ENCODE measurements around the gene OR11H6.
"Not testable (repeated sequence)": the region's sequence is repeated elsewhere in the genome, so short reads cannot be mapped to it uniquely, and the experiment has no call there.

Gene OR11H6

GRCh38 chr14:20262642-20263128 lies 39.2 kb downstream of the OR11H6 start:
- no peak for DNase-seq (ENCODE audit: low read depth in 1 of 2, low spot score in 1 of 2)

- not testable (repeated sequence) for DNase-seq (ENCODE audit: low read depth in 1 of 2, low spot score in 1 of 2)
These were observed 40.9 kb downstream of the OR11H6 start for GRCh38 chr14:20264361-20264760.

- DNase-seq (ENCODE audit: low read depth in 1 of 2, low spot score in 1 of 2), result no peak
These were observed 50.6 kb downstream of the OR11H6 start for GRCh38 chr14:20274062-20274461.

Measured in activated CD4-positive, alpha-beta T cell treated with anti-CD3 and anti-CD28 coated beads, Interleukin-2, amount 50 U/mL, for 24 hours (primary cell).